Cardiac muscle cell (in vitro differentiated cells and primary cell): ENCODE data around the gene GNG7. TPM values are rescaled to one million over a fixed set of nuclear protein-coding genes. Genes with fewer than 3 reads are reported as not detected.
A peak's percentile ranks its signal among the peaks of the same experiment; 100 is the strongest.

Experiments used
- DNase-seq, 2 donors: peaks; one replicate each; pipeline versions ENCODE4 v3.0.0 to v3.0.0-alpha.2; 2010 to 2017; ENCODE audit warnings: low read depth in 1 of 2, low spot score in 1 of 2
- H3K27ac ChIP-seq: fragments of 200-600 bp; sonication (generic); 2 replicates; pipeline ENCODE4 v1.5.1; 2016
- H3K27me3 ChIP-seq: fragments of 200-600 bp; sonication (generic); 2 replicates; pipeline ENCODE4 v1.6.0; 2016; ENCODE audit warnings: control low read depth
- H3K36me3 ChIP-seq: fragments of 200-600 bp; sonication (generic); 2 replicates; pipeline ENCODE4 v1.5.1; 2016; ENCODE audit warnings: control low read depth
- H3K4me1 ChIP-seq: fragments of 200-600 bp; sonication (generic); 2 replicates; pipeline ENCODE4 v1.8.1; 2017; ENCODE audit warnings: low read depth, mild to moderate bottlenecking, mixed run types
- H3K4me3 ChIP-seq: fragments of 200-600 bp; sonication (generic); 2 replicates; pipeline ENCODE4 v1.5.1; 2016; ENCODE audit warnings: mild to moderate bottlenecking
- H3K9me3 ChIP-seq: fragments of 200-600 bp; sonication (generic); 2 replicates; pipeline ENCODE4 v1.5.1; 2017; ENCODE audit warnings: low read depth, mild to moderate bottlenecking, control low read depth
- CTCF ChIP-seq: IDR thresholded peaks from 2 replicates; pipeline ENCODE4 v1.5.1; 2012; ENCODE audit warnings: low read depth, mild to moderate bottlenecking, low read length
- polyA plus RNA-seq: library from polyadenylated mRNA; unstranded; fragments of >200 nt; fragmentation: Nextera tagmentation; extraction: Ambion mirVana; gene quantifications from 2 replicates; pipeline ENCODE4 v1.2.1, GENCODE V29; 2016
- total RNA-seq: library from RNA; depleted of rRNA; stranded (reverse); fragments of >200 nt; gene quantifications from 2 replicates; pipeline ENCODE4 v1.2.3, GENCODE V29; 2016

Gene GNG7
- total and polyA plus RNA-seq, 2 experiments from 2014 or later = 20.4 to 24.8 TPM

- Histone ChIP-seq H3K36me3 (no peaks in the 10 kb centered on the region), H3K4me1 (no peaks in the 10 kb centered on the region), H3K27ac (peak overlapping the region; percentile 50), H3K27me3 (no peaks in the 10 kb centered on the region), H3K4me3 (no peak overlapping the region), H3K9me3 (no peaks in the 10 kb centered on the region)
- TF ChIP-seq CTCF = no peak
- DNase-seq = no peak
These were observed 147.6 kb downstream of the GNG7 start for GRCh38 chr19:2554856-2555255.

DNA sequence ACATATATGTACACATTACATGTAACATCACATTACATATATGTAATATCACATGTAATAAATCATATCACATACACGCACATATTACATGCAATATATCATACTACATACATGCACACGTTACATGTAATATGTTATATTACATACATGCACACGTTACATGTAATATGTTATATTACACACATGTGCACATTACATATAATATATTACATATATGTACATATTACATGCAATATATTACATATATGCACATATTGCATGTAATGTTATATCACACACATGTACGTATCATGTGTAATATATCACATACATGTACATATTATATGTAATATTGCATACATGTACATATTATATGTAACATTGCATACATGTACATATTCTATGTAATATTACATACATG, 149.0 kb downstream of the GNG7 start:
- Histone ChIP-seq H3K36me3 (no peaks in the 10 kb centered on the region), H3K9me3 (no peaks in the 10 kb centered on the region), H3K27me3 (no peaks in the 10 kb centered on the region), H3K4me1 (no peaks in the 10 kb centered on the region), H3K27ac (no peak overlapping the region), H3K4me3 (no peak overlapping the region)
- no peak for DNase-seq
- TF ChIP-seq CTCF = no peak

DNA sequence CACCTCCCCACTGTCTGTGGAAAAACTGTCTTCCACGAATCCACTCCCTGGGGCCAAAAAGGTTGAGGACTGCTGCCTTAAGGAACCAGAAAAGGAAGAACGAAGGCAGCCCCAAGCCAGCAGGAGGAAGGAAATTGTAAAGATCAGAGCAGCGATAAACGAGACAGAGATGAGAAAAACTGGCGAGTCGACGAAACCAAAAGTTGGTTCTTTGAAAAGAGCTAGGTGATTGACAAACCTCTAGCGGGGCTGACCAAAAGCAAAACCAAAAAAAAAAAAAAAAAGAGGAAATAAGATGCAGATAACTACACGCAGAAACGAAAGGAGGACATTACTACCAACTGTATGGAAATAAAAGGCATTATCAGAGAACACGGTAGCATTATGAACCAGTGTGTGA, 149.6 kb downstream of the GNG7 start:
- no peak overlapping the region for H3K4me3 ChIP-seq
- TF ChIP-seq CTCF = no peak
- no peak overlapping the region for H3K27ac ChIP-seq
- no peaks in the 10 kb centered on the region for H3K4me1 ChIP-seq
- DNase-seq = no peak
- H3K27me3 ChIP-seq = no peaks in the 10 kb centered on the region
- H3K9me3 ChIP-seq = no peaks in the 10 kb centered on the region
- no peaks in the 10 kb centered on the region for H3K36me3 ChIP-seq

GRCh38 chr19:2551864-2552185, 150.7 kb downstream of the GNG7 start:
- no peak for DNase-seq
- TF ChIP-seq CTCF = no peak
- no peaks in the 10 kb centered on the region for H3K36me3 ChIP-seq
- H3K27ac ChIP-seq = no peak overlapping the region
- no peaks in the 10 kb centered on the region for H3K9me3 ChIP-seq
- H3K27me3 ChIP-seq = no peaks in the 10 kb centered on the region
- H3K4me3 ChIP-seq = no peak overlapping the region
- H3K4me1 ChIP-seq = peaks cover 6% of the 10 kb centered on the region

DNA sequence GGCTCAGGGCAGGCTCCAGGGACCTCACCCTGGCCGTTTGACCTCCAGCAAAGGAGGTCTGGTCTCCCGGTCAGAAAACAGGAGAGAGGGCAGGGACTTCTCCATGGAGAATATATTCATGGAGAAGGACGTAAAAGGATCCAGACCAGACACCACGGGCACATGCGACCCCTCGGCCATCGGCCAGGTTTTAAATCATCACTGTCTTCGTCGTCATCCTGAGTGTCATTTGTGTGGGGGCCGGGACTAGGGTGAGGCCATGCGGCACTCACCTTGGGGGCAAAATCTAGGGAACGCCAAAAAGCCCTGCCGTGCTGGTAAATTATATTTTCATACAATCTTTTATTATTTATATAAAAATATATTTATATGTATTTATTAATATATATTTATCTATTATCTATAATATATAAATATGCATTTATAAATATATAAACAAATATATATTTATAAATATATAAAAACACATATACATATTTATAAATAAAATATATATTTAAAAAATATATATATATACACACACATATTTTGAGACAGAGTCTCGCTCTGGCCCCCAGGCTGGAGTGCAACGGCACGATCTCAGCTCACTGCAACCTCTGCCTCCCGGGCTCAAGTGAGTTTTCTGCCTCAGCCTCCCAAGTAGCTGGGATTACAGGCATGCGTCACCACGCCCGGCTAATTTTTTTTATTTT, 151.2 kb downstream of the GNG7 start:
- Histone ChIP-seq H3K36me3 (no peaks in the 10 kb centered on the region), H3K27me3 (no peaks in the 10 kb centered on the region), H3K9me3 (no peaks in the 10 kb centered on the region), H3K4me3 (no peak overlapping the region), H3K4me1 (peaks cover 11% of the 10 kb centered on the region), H3K27ac (no peak overlapping the region)
- no peak for TF ChIP-seq CTCF
- DNase-seq = no peak
